ENCODE data around the gene SAMD14. TPM values are rescaled to one million over a fixed set of nuclear protein-coding genes. Genes with fewer than 3 reads are reported as not detected.

Gene SAMD14
- total and polyA plus RNA-seq, 3 experiments from 2014 or later = 0.92 to 1.3 TPM; not detected in 1

GRCh38 chr17:50168319-50168718 lies 38.4 kb upstream of the SAMD14 start:
- peaks cover 0 to 5% of the 10 kb centered on the region in 2 donors for H3K27me3 Mint-ChIP-seq
- H3K9me3 ChIP-seq (ENCODE audit: low read length) = no peaks in the 10 kb centered on the region
- no peaks in the 10 kb centered on the region for H3K36me3 Mint-ChIP-seq
- no peaks in the 10 kb centered on the region for H3K9me3 Mint-ChIP-seq
- peaks cover 15% of the 10 kb centered on the region for H3K4me1 ChIP-seq (ENCODE audit: insufficient read depth, low read length)
- H3K27ac ChIP-seq (ENCODE audit: low read depth, low read length) = no peak overlapping the region
- H3K27ac Mint-ChIP-seq = peak overlapping the region in 5 of 8 donors; percentile 64 to 90 (median 84)
- H3K4me3 ChIP-seq (ENCODE audit: low read length) = peak overlapping the region; percentile 52
- peak overlapping the region in 2 of 7 donors; percentile 73 to 88 for H3K4me3 Mint-ChIP-seq
- no peaks in the 10 kb centered on the region for H3K36me3 ChIP-seq (ENCODE audit: insufficient read depth, low read length)
- H3K27me3 ChIP-seq (ENCODE audit: insufficient read depth, low read length, poor library complexity, severe bottlenecking) = no peaks in the 10 kb centered on the region
- peaks cover 8 to 13% (median 11%) of the 10 kb centered on the region in 3 donors for H3K4me1 Mint-ChIP-seq
- CTCF ChIA-PET = interaction anchor here (1.9 to 3.0 kb wide), 4 partner anchors 14 to 74 kb away, joined by 6 to 20 read pairs (median 11); no protein-coding TSS in a partner anchor
- no peak for DNase-seq
- POLR2A ChIA-PET = no interaction called here

GRCh38 chr17:50167371-50167770 lies 37.4 kb upstream of the SAMD14 start:
- Mint-ChIP-seq H3K27me3 (peaks cover 0 to 5% of the 10 kb centered on the region in 2 donors), H3K4me1 (peaks cover 11 to 17% (median 15%) of the 10 kb centered on the region in 3 donors), H3K4me3 (no peak overlapping the region), H3K36me3 (no peaks in the 10 kb centered on the region), H3K9me3 (no peaks in the 10 kb centered on the region), H3K27ac (peak overlapping the region in 1 of 8 donors; percentile 47)
- Histone ChIP-seq H3K4me3 (ENCODE audit: low read length) (no peak overlapping the region), H3K27ac (ENCODE audit: low read depth, low read length) (no peak overlapping the region), H3K27me3 (ENCODE audit: insufficient read depth, low read length, poor library complexity, severe bottlenecking) (no peaks in the 10 kb centered on the region), H3K4me1 (ENCODE audit: insufficient read depth, low read length) (peaks cover 21% of the 10 kb centered on the region), H3K9me3 (ENCODE audit: low read length) (no peaks in the 10 kb centered on the region), H3K36me3 (ENCODE audit: insufficient read depth, low read length) (no peaks in the 10 kb centered on the region)
- POLR2A ChIA-PET = no interaction called here
- CTCF ChIA-PET = interaction anchor here (2.5 kb wide), 1 partner anchor 15 kb away, joined by 10 read pairs; no protein-coding TSS in a partner anchor
- DNase-seq = no peak

- CTCF ChIA-PET = interaction anchor here (1.0 to 1.9 kb wide), 4 partner anchors 14 to 72 kb away, joined by 4 to 8 read pairs (median 5); no protein-coding TSS in a partner anchor
- POLR2A ChIA-PET = no interaction called here
Observed at GRCh38 chr17:50166518-50167181, 36.7 kb upstream of the SAMD14 start.

GRCh38 chr17:50165867-50166517 lies 36.0 kb upstream of the SAMD14 start, which contains the start of gene SGCA:
Gene SGCA, plus strand, starts transcription at chr17:50166005. Its CDS starts 36 bp downstream, at chr17:50166041.
- H3K4me3 ChIP-seq (ENCODE audit: low read length) = no peak within 1 kb of the TSS
- peak within 1 kb of the TSS in 1 of 7 donors; percentile 38 for H3K4me3 Mint-ChIP-seq
- peaks cover 20 to 31% (median 29%) of the 10 kb centered on the region in 3 donors for H3K4me1 Mint-ChIP-seq
- ChIA-PET CTCF (interaction anchor here (0.7 to 1.9 kb wide), 5 partner anchors 14 to 72 kb away, joined by 3 to 8 read pairs (median 4); no protein-coding TSS in a partner anchor), POLR2A (no interaction called here)
- H3K27ac Mint-ChIP-seq = peak within 1 kb of the TSS in 4 of 8 donors; percentile 37 to 93 (median 60)
- H3K36me3 Mint-ChIP-seq = no peaks in the 10 kb centered on the region
- H3K9me3 Mint-ChIP-seq = no peaks in the 10 kb centered on the region
- no peaks in the 10 kb centered on the region for H3K27me3 ChIP-seq (ENCODE audit: insufficient read depth, low read length, poor library complexity, severe bottlenecking)
- H3K27me3 Mint-ChIP-seq = peaks cover 0 to 8% of the 10 kb centered on the region in 2 donors
- no peaks in the 10 kb centered on the region for H3K9me3 ChIP-seq (ENCODE audit: low read length)
- H3K4me1 ChIP-seq (ENCODE audit: insufficient read depth, low read length) = peaks cover 33% of the 10 kb centered on the region
- DNase-seq = no peak
- no peaks in the 10 kb centered on the region for H3K36me3 ChIP-seq (ENCODE audit: insufficient read depth, low read length)
- H3K27ac ChIP-seq (ENCODE audit: low read depth, low read length) = no peak within 1 kb of the TSS

More at GRCh38 chr17:50166518-50167181, 36.7 kb upstream of the SAMD14 start:
- Histone ChIP-seq H3K27ac (ENCODE audit: low read depth, low read length) (no peak overlapping the region), H3K27me3 (ENCODE audit: insufficient read depth, low read length, poor library complexity, severe bottlenecking) (no peaks in the 10 kb centered on the region), H3K36me3 (ENCODE audit: insufficient read depth, low read length) (no peaks in the 10 kb centered on the region), H3K9me3 (ENCODE audit: low read length) (no peaks in the 10 kb centered on the region), H3K4me3 (ENCODE audit: low read length) (no peak overlapping the region), H3K4me1 (ENCODE audit: insufficient read depth, low read length) (peaks cover 28% of the 10 kb centered on the region)
- Mint-ChIP-seq H3K9me3 (no peaks in the 10 kb centered on the region), H3K4me3 (no peak overlapping the region), H3K27me3 (peaks cover 0 to 6% of the 10 kb centered on the region in 2 donors), H3K27ac (no peak overlapping the region), H3K4me1 (peaks cover 15 to 24% (median 22%) of the 10 kb centered on the region in 3 donors), H3K36me3 (no peaks in the 10 kb centered on the region)
- DNase-seq = no peak

GRCh38 chr17:50165466-50165865 lies 35.5 kb upstream of the SAMD14 start:
- Mint-ChIP-seq H3K27ac (peak overlapping the region in 4 of 8 donors; percentile 37 to 93 (median 60)), H3K9me3 (no peaks in the 10 kb centered on the region)
- CTCF ChIA-PET = interaction anchor here (0.7 to 1.9 kb wide), 6 partner anchors 9 to 71 kb away, joined by 3 to 8 read pairs (median 4); no protein-coding TSS in a partner anchor

GRCh38 chr17:50165066-50165465 lies 35.1 kb upstream of the SAMD14 start:
- CTCF ChIA-PET = interaction anchor here (0.7 to 1.9 kb wide), 6 partner anchors 9 to 71 kb away, joined by 3 to 8 read pairs (median 4); no protein-coding TSS in a partner anchor
- H3K27ac Mint-ChIP-seq = peak overlapping the region in 4 of 8 donors; percentile 37 to 93 (median 60)
- POLR2A ChIA-PET = interaction anchor here (0.5 kb wide), 1 partner anchor 348 kb away, joined by 3 read pairs; no protein-coding TSS in a partner anchor

More at GRCh38 chr17:50165466-50165865, 35.5 kb upstream of the SAMD14 start:
- H3K27me3 Mint-ChIP-seq = peaks cover 0 to 8% of the 10 kb centered on the region in 2 donors
- no peaks in the 10 kb centered on the region for H3K36me3 Mint-ChIP-seq
- no peaks in the 10 kb centered on the region for H3K36me3 ChIP-seq (ENCODE audit: insufficient read depth, low read length)
- peak overlapping the region in 1 of 7 donors; percentile 38 for H3K4me3 Mint-ChIP-seq
- peaks cover 37% of the 10 kb centered on the region for H3K4me1 ChIP-seq (ENCODE audit: insufficient read depth, low read length)
- H3K4me3 ChIP-seq (ENCODE audit: low read length) = no peak overlapping the region
- no peak overlapping the region for H3K27ac ChIP-seq (ENCODE audit: low read depth, low read length)
- POLR2A ChIA-PET = interaction anchor here (0.5 kb wide), 1 partner anchor 349 kb away, joined by 3 read pairs; no protein-coding TSS in a partner anchor
- H3K4me1 Mint-ChIP-seq = peaks cover 23 to 33% (median 32%) of the 10 kb centered on the region in 3 donors
- DNase-seq = no peak
- no peaks in the 10 kb centered on the region for H3K9me3 ChIP-seq (ENCODE audit: low read length)
- H3K27me3 ChIP-seq (ENCODE audit: insufficient read depth, low read length, poor library complexity, severe bottlenecking) = no peaks in the 10 kb centered on the region

GRCh38 chr17:50164697-50164988 lies 34.7 kb upstream of the SAMD14 start:
- Mint-ChIP-seq H3K4me1 (peaks cover 25 to 32% (median 32%) of the 10 kb centered on the region in 3 donors), H3K27ac (no peak overlapping the region), H3K9me3 (no peaks in the 10 kb centered on the region), H3K36me3 (no peaks in the 10 kb centered on the region), H3K27me3 (peaks cover 0 to 8% of the 10 kb centered on the region in 2 donors), H3K4me3 (no peak overlapping the region)
- Histone ChIP-seq H3K27ac (ENCODE audit: low read depth, low read length) (no peak overlapping the region), H3K4me3 (ENCODE audit: low read length) (no peak overlapping the region), H3K4me1 (ENCODE audit: insufficient read depth, low read length) (peaks cover 37% of the 10 kb centered on the region), H3K27me3 (ENCODE audit: insufficient read depth, low read length, poor library complexity, severe bottlenecking) (no peaks in the 10 kb centered on the region), H3K9me3 (ENCODE audit: low read length) (no peaks in the 10 kb centered on the region), H3K36me3 (ENCODE audit: insufficient read depth, low read length) (no peaks in the 10 kb centered on the region)
- POLR2A ChIA-PET = interaction anchor here (0.5 kb wide), 1 partner anchor 348 kb away, joined by 3 read pairs; no protein-coding TSS in a partner anchor
- DNase-seq = no peak
- CTCF ChIA-PET = interaction anchor here (0.8 to 1.9 kb wide), 3 partner anchors 8 to 47 kb away, joined by 3 to 6 read pairs (median 3); no protein-coding TSS in a partner anchor

More at GRCh38 chr17:50165066-50165465, 35.1 kb upstream of the SAMD14 start:
- H3K4me3 ChIP-seq (ENCODE audit: low read length) = no peak overlapping the region
- DNase-seq = no peak
- H3K4me1 ChIP-seq (ENCODE audit: insufficient read depth, low read length) = peaks cover 37% of the 10 kb centered on the region
- H3K27ac ChIP-seq (ENCODE audit: low read depth, low read length) = no peak overlapping the region
- Mint-ChIP-seq H3K27me3 (peaks cover 0 to 8% of the 10 kb centered on the region in 2 donors), H3K36me3 (no peaks in the 10 kb centered on the region), H3K9me3 (no peaks in the 10 kb centered on the region), H3K4me3 (peak overlapping the region in 1 of 7 donors; percentile 38), H3K4me1 (peaks cover 24 to 33% (median 32%) of the 10 kb centered on the region in 3 donors)
- H3K27me3 ChIP-seq (ENCODE audit: insufficient read depth, low read length, poor library complexity, severe bottlenecking) = no peaks in the 10 kb centered on the region
- H3K9me3 ChIP-seq (ENCODE audit: low read length) = no peaks in the 10 kb centered on the region
- no peaks in the 10 kb centered on the region for H3K36me3 ChIP-seq (ENCODE audit: insufficient read depth, low read length)
